Measurements from ENCODE around the gene HRH2.

Gene HRH2

GRCh38 chr5:175640106-175640775 is 17.6 kb upstream of the HRH2 start:
- Histone ChIP-seq H3K9me2 (replicated peaks; ENCODE audit: control insufficient read depth, low read length) (no peaks in the 10 kb centered on the region), H3K4me3 (ENCODE audit: low read length) (no peak overlapping the region), H3K4me2 (ENCODE audit: low read length) (no peak overlapping the region), H3K27me3 (ENCODE audit: control insufficient read depth, low read length) (no peaks in the 10 kb centered on the region; the same call in 1 of the 2 replicates), H4K20me1 (ENCODE audit: control insufficient read depth, insufficient read depth, low read depth, low read length) (no peaks in the 10 kb centered on the region), H3K79me2 (ENCODE audit: control insufficient read depth, low read length) (no peaks in the 10 kb centered on the region), H3K9me3 (ENCODE audit: control insufficient read depth, insufficient read depth, low read length) (no peaks in the 10 kb centered on the region), H3K4me1 (ENCODE audit: control insufficient read depth, low read length) (no peaks in the 10 kb centered on the region), H3F3A (ENCODE audit: control insufficient read depth, insufficient read depth) (no peaks in the 10 kb centered on the region), H3K36me3 (ENCODE audit: control insufficient read depth, low read length) (no peaks in the 10 kb centered on the region), H3K27ac (ENCODE audit: low read depth, low read length) (no peak overlapping the region)
- no peak for TF ChIP-seq EZH2phosphoT487 (IDR thresholded peaks at IDR 0.05; ENCODE audit: borderline replicate concordance, low read length)
- TF ChIP-seq CTCF (IDR thresholded peaks at IDR 0.05; ENCODE audit: low read depth, low read length, poor library complexity, severe bottlenecking) = no peak

GRCh38 chr5:175642998-175643397 is 14.9 kb upstream of the HRH2 start:
- TF ChIP-seq CTCF (IDR thresholded peaks at IDR 0.05; ENCODE audit: low read depth, low read length, poor library complexity, severe bottlenecking) = no peak
- no peak for TF ChIP-seq EZH2phosphoT487 (IDR thresholded peaks at IDR 0.05; ENCODE audit: borderline replicate concordance, low read length)
- Histone ChIP-seq H3K4me1 (ENCODE audit: control insufficient read depth, low read length) (no peaks in the 10 kb centered on the region), H3K27me3 (ENCODE audit: control insufficient read depth, low read length) (no peaks in the 10 kb centered on the region), H3K27ac (ENCODE audit: low read depth, low read length) (no peak overlapping the region), H3K4me3 (ENCODE audit: low read length) (no peak overlapping the region), H4K20me1 (ENCODE audit: control insufficient read depth, insufficient read depth, low read depth, low read length) (no peaks in the 10 kb centered on the region), H3F3A (ENCODE audit: control insufficient read depth, insufficient read depth) (no peaks in the 10 kb centered on the region), H3K9me2 (replicated peaks; ENCODE audit: control insufficient read depth, low read length) (no peaks in the 10 kb centered on the region), H3K79me2 (ENCODE audit: control insufficient read depth, low read length) (no peaks in the 10 kb centered on the region), H3K4me2 (ENCODE audit: low read length) (no peak overlapping the region), H3K36me3 (ENCODE audit: control insufficient read depth, low read length) (no peaks in the 10 kb centered on the region), H3K9me3 (ENCODE audit: control insufficient read depth, insufficient read depth, low read length) (no peaks in the 10 kb centered on the region)

- no peaks in the 10 kb centered on the region for H3K36me3 ChIP-seq (ENCODE audit: control insufficient read depth, low read length)
- H3K79me2 ChIP-seq (ENCODE audit: control insufficient read depth, low read length) = no peaks in the 10 kb centered on the region
- no peaks in the 10 kb centered on the region for H4K20me1 ChIP-seq (ENCODE audit: control insufficient read depth, insufficient read depth, low read depth, low read length)
- no peaks in the 10 kb centered on the region for H3K9me3 ChIP-seq (ENCODE audit: control insufficient read depth, insufficient read depth, low read length)
- no peak overlapping the region for H3K27ac ChIP-seq (ENCODE audit: low read depth, low read length)
- no peak overlapping the region for H3K4me2 ChIP-seq (ENCODE audit: low read length)
- H3K9me2 ChIP-seq (replicated peaks; ENCODE audit: control insufficient read depth, low read length) = no peaks in the 10 kb centered on the region
- TF ChIP-seq CTCF (IDR thresholded peaks at IDR 0.05; ENCODE audit: low read depth, low read length, poor library complexity, severe bottlenecking) = no peak
- no peak for TF ChIP-seq EZH2phosphoT487 (IDR thresholded peaks at IDR 0.05; ENCODE audit: borderline replicate concordance, low read length)
- H3K4me1 ChIP-seq (ENCODE audit: control insufficient read depth, low read length) = no peaks in the 10 kb centered on the region
- H3K27me3 ChIP-seq (ENCODE audit: control insufficient read depth, low read length) = no peaks in the 10 kb centered on the region
- no peak overlapping the region for H3K4me3 ChIP-seq (ENCODE audit: low read length)
- H3F3A ChIP-seq (ENCODE audit: control insufficient read depth, insufficient read depth) = no peaks in the 10 kb centered on the region
Observed at GRCh38 chr5:175646251-175646650, 11.6 kb upstream of the HRH2 start.
